ENCODE results near the gene SNX24. TPM values are rescaled to one million over a fixed set of nuclear protein-coding genes. Genes with fewer than 3 reads are reported as not detected.

The SNX24 gene
- total and polyA plus RNA-seq, 2 of the 4 experiments (the other 2 are of a cell fraction), result 13.8 to 15.0 TPM

DNA sequence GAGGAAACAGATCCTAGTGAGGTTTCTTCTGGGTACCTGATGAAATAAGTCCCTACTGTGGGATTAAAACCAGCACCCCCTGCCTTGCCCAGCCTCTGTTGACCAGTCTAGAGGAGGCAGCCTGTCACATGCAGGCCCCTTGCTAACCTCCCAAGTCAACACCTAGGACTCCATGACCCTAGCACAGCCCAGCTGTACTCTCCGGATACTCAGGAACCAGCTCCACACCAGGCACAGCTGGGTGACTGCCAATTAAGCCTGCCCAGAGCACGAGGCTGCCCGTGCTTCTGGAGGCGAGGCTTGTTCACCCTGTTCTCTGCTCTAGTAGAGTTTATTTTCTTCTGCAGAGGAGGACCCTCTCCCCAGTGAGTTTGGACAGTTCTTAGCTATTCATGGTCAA, 92.5 kb downstream of the SNX24 start:
- no peaks in the 10 kb centered on the region; the same call in 1 of the 2 replicates for H3K9me1 ChIP-seq (ENCODE audit: insufficient read depth, low read length)
- ATAC-seq (ENCODE audit: low read depth), result no peak
- no peak overlapping the region for H3K4me3 ChIP-seq (ENCODE audit: insufficient read depth, low read depth, low read length)
- no peak overlapping the region for H3K56ac ChIP-seq (ENCODE audit: extremely low read depth, insufficient read depth, low read length)
- no peak overlapping the region for H2BK5ac ChIP-seq (ENCODE audit: low read depth, low read length, poor library complexity, severe bottlenecking)
- H2BK15ac ChIP-seq (ENCODE audit: low read depth, low read length), result no peak overlapping the region
- H4K8ac ChIP-seq (ENCODE audit: low read depth in 2 of 2, low read length in 2 of 2), result no peak overlapping the region
- H4K20me1 ChIP-seq (ENCODE audit: insufficient read depth, low read length), result no peaks in the 10 kb centered on the region
- no peak overlapping the region for H2AFZ ChIP-seq (replicated peaks; ENCODE audit: low read length, poor library complexity)
- no peak overlapping the region for H2AK5ac ChIP-seq (ENCODE audit: low read depth, low read length)
- no peak overlapping the region for H2AK9ac ChIP-seq (replicated peaks; ENCODE audit: low read depth, low read length, poor library complexity)
- no peak overlapping the region for H3K18ac ChIP-seq (ENCODE audit: low read depth, low read length)
- no peak overlapping the region for H2BK20ac ChIP-seq (ENCODE audit: low read depth, low read length)
- POLR2A ChIA-PET (ENCODE audit: unreplicated experiment), result no interaction called here
- no peaks in the 10 kb centered on the region for H3K36me3 ChIP-seq (ENCODE audit: control insufficient read depth, insufficient read depth, low read length)
- no peak overlapping the region for H3K4me2 ChIP-seq (ENCODE audit: low read depth, low read length)
- intact Hi-C loops (cut with micrococcal nuclease) (no loop called here), dilution Hi-C loops (cut with HindIII; ENCODE audit: low sequenced_read_pairs, unreplicated experiment) (no loop called here), in situ Hi-C loops (cut with MboI; ENCODE audit: low sequenced_read_pairs) (no loop called here)
- no peaks in the 10 kb centered on the region for H3K4me1 ChIP-seq (ENCODE audit: control insufficient read depth, insufficient read depth, low read length)
- no peak overlapping the region for H3K9ac ChIP-seq (ENCODE audit: low read depth, low read length)
- H3K14ac ChIP-seq (replicated peaks; ENCODE audit: low read depth, low read length), result no peak overlapping the region
- CTCF ChIA-PET, result interaction anchor here (0.6 kb wide), 1 partner anchor 69 kb away, joined by 3 read pairs; no protein-coding TSS in a partner anchor
- no peak for DNase-seq
- WGBS, 2 experiments (ENCODE audit: extremely low coverage in 2 of 2, insufficient read length in 1 of 2), result no CpG with 5 or more reads among the region's 4 CpGs
- H3K23ac ChIP-seq (ENCODE audit: low read depth, low read length), result no peak overlapping the region
- H2BK120ac ChIP-seq (ENCODE audit: low read depth, low read length), result no peak overlapping the region
- H4K91ac ChIP-seq (ENCODE audit: insufficient read depth, low read depth, low read length), result no peak overlapping the region
- TF ChIP-seq RFX5 (IDR thresholded peaks at IDR 0.05; ENCODE audit: low read depth, low read length) (no peak), BHLHE40 (IDR thresholded peaks at IDR 0.05; ENCODE audit: low read depth, low read length) (no peak), CHD1 (IDR thresholded peaks at IDR 0.05; ENCODE audit: low read depth, low read length) (no peak), RCOR1 (IDR thresholded peaks at IDR 0.05; ENCODE audit: insufficient replicate concordance, low read length) (no peak), SMC3 (IDR thresholded peaks at IDR 0.05; ENCODE audit: low read depth, low read length) (no peak), CEBPB (IDR thresholded peaks at IDR 0.05; ENCODE audit: low read depth, low read length) (no peak), MAZ (IDR thresholded peaks at IDR 0.05; ENCODE audit: borderline replicate concordance, low read depth, low read length) (no peak)
- TF ChIP-seq, protein P1, sequence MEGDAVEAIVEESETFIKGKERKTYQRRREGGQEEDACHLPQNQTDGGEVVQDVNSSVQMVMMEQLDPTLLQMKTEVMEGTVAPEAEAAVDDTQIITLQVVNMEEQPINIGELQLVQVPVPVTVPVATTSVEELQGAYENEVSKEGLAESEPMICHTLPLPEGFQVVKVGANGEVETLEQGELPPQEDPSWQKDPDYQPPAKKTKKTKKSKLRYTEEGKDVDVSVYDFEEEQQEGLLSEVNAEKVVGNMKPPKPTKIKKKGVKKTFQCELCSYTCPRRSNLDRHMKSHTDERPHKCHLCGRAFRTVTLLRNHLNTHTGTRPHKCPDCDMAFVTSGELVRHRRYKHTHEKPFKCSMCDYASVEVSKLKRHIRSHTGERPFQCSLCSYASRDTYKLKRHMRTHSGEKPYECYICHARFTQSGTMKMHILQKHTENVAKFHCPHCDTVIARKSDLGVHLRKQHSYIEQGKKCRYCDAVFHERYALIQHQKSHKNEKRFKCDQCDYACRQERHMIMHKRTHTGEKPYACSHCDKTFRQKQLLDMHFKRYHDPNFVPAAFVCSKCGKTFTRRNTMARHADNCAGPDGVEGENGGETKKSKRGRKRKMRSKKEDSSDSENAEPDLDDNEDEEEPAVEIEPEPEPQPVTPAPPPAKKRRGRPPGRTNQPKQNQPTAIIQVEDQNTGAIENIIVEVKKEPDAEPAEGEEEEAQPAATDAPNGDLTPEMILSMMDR (conservative IDR thresholded peaks at IDR 0.05; ENCODE audit: low read depth, low read length), result no peak
- TF ChIP-seq, protein P2, sequence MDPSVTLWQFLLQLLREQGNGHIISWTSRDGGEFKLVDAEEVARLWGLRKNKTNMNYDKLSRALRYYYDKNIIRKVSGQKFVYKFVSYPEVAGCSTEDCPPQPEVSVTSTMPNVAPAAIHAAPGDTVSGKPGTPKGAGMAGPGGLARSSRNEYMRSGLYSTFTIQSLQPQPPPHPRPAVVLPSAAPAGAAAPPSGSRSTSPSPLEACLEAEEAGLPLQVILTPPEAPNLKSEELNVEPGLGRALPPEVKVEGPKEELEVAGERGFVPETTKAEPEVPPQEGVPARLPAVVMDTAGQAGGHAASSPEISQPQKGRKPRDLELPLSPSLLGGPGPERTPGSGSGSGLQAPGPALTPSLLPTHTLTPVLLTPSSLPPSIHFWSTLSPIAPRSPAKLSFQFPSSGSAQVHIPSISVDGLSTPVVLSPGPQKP (IDR thresholded peaks at IDR 0.05; ENCODE audit: borderline replicate concordance, low read depth, low read length), result no peak
- TF ChIP-seq, protein P3, sequence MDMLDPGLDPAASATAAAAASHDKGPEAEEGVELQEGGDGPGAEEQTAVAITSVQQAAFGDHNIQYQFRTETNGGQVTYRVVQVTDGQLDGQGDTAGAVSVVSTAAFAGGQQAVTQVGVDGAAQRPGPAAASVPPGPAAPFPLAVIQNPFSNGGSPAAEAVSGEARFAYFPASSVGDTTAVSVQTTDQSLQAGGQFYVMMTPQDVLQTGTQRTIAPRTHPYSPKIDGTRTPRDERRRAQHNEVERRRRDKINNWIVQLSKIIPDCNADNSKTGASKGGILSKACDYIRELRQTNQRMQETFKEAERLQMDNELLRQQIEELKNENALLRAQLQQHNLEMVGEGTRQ (IDR thresholded peaks at IDR 0.05; ENCODE audit: low read depth, low read length), result no peak
- BruUV-seq (replicated peaks), result no TSS peak
- H3K79me1 ChIP-seq (ENCODE audit: low read depth in 1 of 2, low read length in 2 of 2), result peaks cover 4 to 6% of the 10 kb centered on the region in 2 experiments; a peak in 3 of 4 replicates
- no peak overlapping the region for H3K27ac ChIP-seq (ENCODE audit: insufficient read depth, low read length)
- H4K5ac ChIP-seq (ENCODE audit: low read depth, low read length), result no peak overlapping the region
- H3K4ac ChIP-seq (ENCODE audit: low read depth, low read length), result no peak overlapping the region
- H3K9me3 ChIP-seq (ENCODE audit: control insufficient read depth, insufficient read depth, low read length), result no peaks in the 10 kb centered on the region
- H3K27me3 ChIP-seq (ENCODE audit: control insufficient read depth, insufficient read depth, low read length), result no peaks in the 10 kb centered on the region
